ENCODE data around the gene DCAF15. TPM values are rescaled to one million over a fixed set of nuclear protein-coding genes. Genes with fewer than 3 reads are reported as not detected.

The DCAF15 gene
- total and polyA plus RNA-seq, 2 experiments from 2014 or later, result 9.3 to 11.5 TPM

DNA sequence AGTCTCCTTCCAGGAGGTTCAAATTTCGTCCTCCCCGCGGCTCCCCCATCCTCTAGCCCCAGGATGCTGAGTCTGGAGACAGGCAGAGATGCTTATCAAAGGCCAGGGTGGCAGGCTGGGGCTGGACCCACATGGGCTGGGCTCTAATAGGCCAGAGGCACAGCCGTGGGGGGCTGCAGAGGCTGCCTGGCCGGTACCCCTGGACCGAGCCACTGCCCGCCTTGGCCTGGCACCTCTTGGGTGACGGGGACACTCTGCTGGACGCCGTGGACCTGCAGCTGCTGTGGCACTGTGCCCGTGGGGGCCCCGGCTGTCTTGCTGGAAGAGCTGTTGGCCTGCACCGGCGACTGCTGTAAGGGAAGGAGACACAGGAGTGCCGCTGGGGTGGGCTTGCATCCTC is 28.0 kb downstream of the DCAF15 start:
- in situ Hi-C loops (cut with MboI), result no loop called here
- no peaks in the 10 kb centered on the region for H3K27me3 ChIP-seq (replicated peaks; ENCODE audit: insufficient read depth)
- H3K9ac ChIP-seq, result no peak overlapping the region
- no peak overlapping the region for H3K4me2 ChIP-seq (ENCODE audit: unreplicated experiment)
- H3K79me2 ChIP-seq (ENCODE audit: insufficient read depth), result no peaks in the 10 kb centered on the region
- no peaks in the 10 kb centered on the region for H3K4me1 ChIP-seq (ENCODE audit: insufficient read depth)
- H3F3A ChIP-seq (ENCODE audit: insufficient read depth), result no peaks in the 10 kb centered on the region
- no peak overlapping the region for H3K4me3 ChIP-seq
- TF ChIP-seq EZH2 (IDR thresholded peaks at IDR 0.05; ENCODE audit: insufficient read depth, poor library complexity, severe bottlenecking) (no peak), EZH2phosphoT487 (IDR thresholded peaks at IDR 0.05; ENCODE audit: insufficient read depth, low read depth) (no peak)
- DNase-seq, result no peak
- no peak overlapping the region for H3K27ac ChIP-seq
- WGBS, 2 experiments (ENCODE audit: low coverage in 1 of 2, low lambda C conversion rate in 2 of 2, missing lambda C conversion rate in 2 of 2), result 92 to 95% methylated on average over 11 to 15 of the region's 15 CpGs
- H3K36me3 ChIP-seq (ENCODE audit: low read depth), result no peaks in the 10 kb centered on the region
- H4K20me1 ChIP-seq (ENCODE audit: insufficient read depth), result no peaks in the 10 kb centered on the region
- no peak overlapping the region for H2AFZ ChIP-seq
- no peaks in the 10 kb centered on the region for H3K9me2 ChIP-seq (ENCODE audit: insufficient read depth)
- H3K9me3 ChIP-seq (ENCODE audit: low read depth), result no peaks in the 10 kb centered on the region

GRCh38 chr19:13981021-13981420 is 28.7 kb downstream of the DCAF15 start:
- no peak for DNase-seq
- Histone ChIP-seq H3K27me3 (replicated peaks; ENCODE audit: insufficient read depth) (no peaks in the 10 kb centered on the region), H3K9ac (no peak overlapping the region), H3K36me3 (ENCODE audit: low read depth) (no peaks in the 10 kb centered on the region), H4K20me1 (ENCODE audit: insufficient read depth) (no peaks in the 10 kb centered on the region), H3K9me2 (ENCODE audit: insufficient read depth) (no peaks in the 10 kb centered on the region), H3K27ac (no peak overlapping the region), H3K9me3 (ENCODE audit: low read depth) (no peaks in the 10 kb centered on the region), H3K4me3 (no peak overlapping the region), H3K4me1 (ENCODE audit: insufficient read depth) (no peaks in the 10 kb centered on the region), H3K79me2 (ENCODE audit: insufficient read depth) (no peaks in the 10 kb centered on the region), H2AFZ (no peak overlapping the region), H3K4me2 (ENCODE audit: unreplicated experiment) (no peak overlapping the region), H3F3A (ENCODE audit: insufficient read depth) (no peaks in the 10 kb centered on the region)
- TF ChIP-seq EZH2 (IDR thresholded peaks at IDR 0.05; ENCODE audit: insufficient read depth, poor library complexity, severe bottlenecking) (no peak), EZH2phosphoT487 (IDR thresholded peaks at IDR 0.05; ENCODE audit: insufficient read depth, low read depth) (no peak)
- in situ Hi-C loops (cut with MboI), result no loop called here
- 91 to 94% methylated on average over 5 of the region's 5 CpGs for WGBS, 2 experiments (ENCODE audit: low coverage in 1 of 2, low lambda C conversion rate in 2 of 2, missing lambda C conversion rate in 2 of 2)

DNA sequence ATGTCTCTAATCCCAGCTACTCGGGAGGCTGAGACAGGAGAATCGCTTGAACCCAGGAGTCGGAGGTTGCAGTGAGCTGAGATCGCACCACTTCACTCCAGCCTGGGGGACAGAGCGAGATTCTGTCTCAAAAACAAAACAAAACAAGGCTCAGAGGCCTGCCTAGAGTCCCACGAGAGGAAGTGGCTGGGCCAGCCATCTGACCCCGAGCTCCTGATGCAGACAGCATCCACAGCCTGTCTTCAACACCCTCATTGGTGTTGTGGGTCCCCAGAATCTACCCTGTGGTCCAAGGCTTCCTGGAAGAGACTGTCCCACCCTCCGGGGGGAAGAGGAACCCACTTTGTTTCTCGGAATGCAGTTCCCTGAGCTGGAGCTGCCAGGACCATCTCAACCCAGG is 29.2 kb downstream of the DCAF15 start:
- Histone ChIP-seq H3F3A (ENCODE audit: insufficient read depth) (no peaks in the 10 kb centered on the region), H3K36me3 (ENCODE audit: low read depth) (no peaks in the 10 kb centered on the region), H3K9me2 (ENCODE audit: insufficient read depth) (no peaks in the 10 kb centered on the region), H3K4me1 (ENCODE audit: insufficient read depth) (no peaks in the 10 kb centered on the region), H3K4me3 (no peak overlapping the region), H3K4me2 (ENCODE audit: unreplicated experiment) (no peak overlapping the region), H4K20me1 (ENCODE audit: insufficient read depth) (no peaks in the 10 kb centered on the region), H3K9me3 (ENCODE audit: low read depth) (no peaks in the 10 kb centered on the region), H3K27me3 (replicated peaks; ENCODE audit: insufficient read depth) (no peaks in the 10 kb centered on the region), H3K27ac (no peak overlapping the region), H2AFZ (no peak overlapping the region), H3K79me2 (ENCODE audit: insufficient read depth) (no peaks in the 10 kb centered on the region), H3K9ac (no peak overlapping the region)
- in situ Hi-C loops (cut with MboI), result no loop called here
- TF ChIP-seq EZH2phosphoT487 (IDR thresholded peaks at IDR 0.05; ENCODE audit: insufficient read depth, low read depth) (no peak), EZH2 (IDR thresholded peaks at IDR 0.05; ENCODE audit: insufficient read depth, poor library complexity, severe bottlenecking) (no peak)
- no peak for DNase-seq
- 99% methylated on average over 8 to 9 of the region's 9 CpGs for WGBS, 2 experiments (ENCODE audit: low coverage in 1 of 2, low lambda C conversion rate in 2 of 2, missing lambda C conversion rate in 2 of 2)

GRCh38 chr19:13981988-13982501 is 29.7 kb downstream of the DCAF15 start:
- Histone ChIP-seq H3K4me1 (ENCODE audit: insufficient read depth) (peaks cover 6% of the 10 kb centered on the region; the same call in 1 of the 2 replicates), H3K36me3 (ENCODE audit: low read depth) (no peaks in the 10 kb centered on the region), H4K20me1 (ENCODE audit: insufficient read depth) (no peaks in the 10 kb centered on the region), H3K4me2 (ENCODE audit: unreplicated experiment) (no peak overlapping the region), H3K9me3 (ENCODE audit: low read depth) (no peaks in the 10 kb centered on the region), H3K27me3 (replicated peaks; ENCODE audit: insufficient read depth) (no peaks in the 10 kb centered on the region), H3K27ac (no peak overlapping the region), H2AFZ (no peak overlapping the region), H3K9me2 (ENCODE audit: insufficient read depth) (no peaks in the 10 kb centered on the region), H3K9ac (no peak overlapping the region), H3F3A (ENCODE audit: insufficient read depth) (no peaks in the 10 kb centered on the region), H3K79me2 (ENCODE audit: insufficient read depth) (no peaks in the 10 kb centered on the region), H3K4me3 (no peak overlapping the region)
- TF ChIP-seq EZH2 (IDR thresholded peaks at IDR 0.05; ENCODE audit: insufficient read depth, poor library complexity, severe bottlenecking) (no peak), EZH2phosphoT487 (IDR thresholded peaks at IDR 0.05; ENCODE audit: insufficient read depth, low read depth) (no peak)
- in situ Hi-C loops (cut with MboI), result no loop called here
- no peak for DNase-seq
- WGBS, 2 experiments (ENCODE audit: low coverage in 1 of 2, low lambda C conversion rate in 2 of 2, missing lambda C conversion rate in 2 of 2), result 91 to 95% methylated on average over 17 of the region's 17 CpGs

DNA sequence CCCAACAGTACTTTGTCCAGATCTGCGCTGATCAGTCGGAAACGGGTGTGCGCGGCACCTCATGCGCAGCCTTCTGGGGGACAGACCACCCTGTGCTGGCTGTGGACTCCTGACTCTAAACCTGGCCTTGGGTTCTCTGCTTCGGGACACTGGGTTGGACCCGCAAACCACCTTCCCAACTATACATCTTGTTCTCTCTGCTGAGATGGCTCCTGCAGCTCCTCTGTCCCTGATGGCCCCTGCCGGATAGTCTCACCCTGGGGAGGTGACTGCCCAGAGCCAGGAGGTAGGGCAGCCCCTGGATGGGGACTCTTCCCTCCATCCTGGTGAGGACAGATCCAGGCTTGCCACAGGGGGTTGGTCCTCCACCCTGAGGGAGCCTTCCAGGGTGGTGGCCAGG is 30.5 kb downstream of the DCAF15 start:
- Histone ChIP-seq H3K9ac (no peak overlapping the region), H3F3A (ENCODE audit: insufficient read depth) (no peaks in the 10 kb centered on the region), H3K4me1 (ENCODE audit: insufficient read depth) (peaks cover 7% of the 10 kb centered on the region; the same call in 1 of the 2 replicates), H3K27me3 (replicated peaks; ENCODE audit: insufficient read depth) (no peaks in the 10 kb centered on the region), H3K4me2 (ENCODE audit: unreplicated experiment) (no peak overlapping the region), H3K4me3 (no peak overlapping the region), H3K9me3 (ENCODE audit: low read depth) (no peaks in the 10 kb centered on the region), H2AFZ (no peak overlapping the region), H3K36me3 (ENCODE audit: low read depth) (no peaks in the 10 kb centered on the region), H3K79me2 (ENCODE audit: insufficient read depth) (no peaks in the 10 kb centered on the region), H3K9me2 (ENCODE audit: insufficient read depth) (no peaks in the 10 kb centered on the region), H3K27ac (no peak overlapping the region), H4K20me1 (ENCODE audit: insufficient read depth) (no peaks in the 10 kb centered on the region)
- 96 to 99% methylated on average over 9 of the region's 9 CpGs for WGBS, 2 experiments (ENCODE audit: low coverage in 1 of 2, low lambda C conversion rate in 2 of 2, missing lambda C conversion rate in 2 of 2)
- in situ Hi-C loops (cut with MboI), result no loop called here
- DNase-seq, result no peak
- TF ChIP-seq EZH2phosphoT487 (IDR thresholded peaks at IDR 0.05; ENCODE audit: insufficient read depth, low read depth) (no peak), EZH2 (IDR thresholded peaks at IDR 0.05; ENCODE audit: insufficient read depth, poor library complexity, severe bottlenecking) (no peak)

Measured in GM23248 (cell line).